K562 (cell line): ENCODE data around the gene P3H4. TPM values are rescaled to one million over a fixed set of nuclear protein-coding genes. Genes with fewer than 3 reads are reported as not detected.

Source experiments
- ATAC-seq: fragments of 200-7000 bp; cut with Tn5 transposase; 3 replicates; pipeline ENCODE4 v1.9.1; 2020; ENCODE audit warnings: moderate library complexity
- BruUV-seq: library from RNA; stranded (reverse); fragments of 400-500 nt; replicated peaks from 2 replicates; lab custom pipeline; 2021; lab: Mats Ljungman, UMichigan
- CTCF ChIA-PET: fragments of 300-600 bp; formaldehyde crosslinking; extraction: SDS; loops from one replicate; lab custom pipeline; 2021; ENCODE audit warnings: low intra/inter-chr PET ratio; lab: Yijun Ruan, JAX
- POLR2A ChIA-PET: fragments of 300-600, 350-650 bp; sonication (Branson Sonifier 250); formaldehyde crosslinking; extraction: SDS; loops from one replicate; lab custom pipeline; 2021; ENCODE audit warnings: antibody characterized with exemption, inconsistent platforms; lab: Yijun Ruan, JAX
- DNase-seq, 4 experiments: peaks; one replicate each; pipeline versions ENCODE4 v3.0.0 to v3.0.0-alpha.2; 2011 to 2018; ENCODE audit warnings: low spot score in 3 of 4, mixed read lengths in 3 of 4; ENCODE audit errors: extremely low read depth in 1 of 4
- FAIRE-seq: peaks from 2 replicates; lab custom pipeline; 2011; peaks lifted over from hg19 to GRCh38; lab: Jason Lieb, UNC
- H2AFZ ChIP-seq: 2 replicates; pipeline ENCODE4 v1.6.0; 2011; ENCODE audit warnings: low read depth, low read length, control low read depth, inconsistent platforms
- H3K27ac ChIP-seq: fragments of 200-600 bp; 3 replicates; pipeline ENCODE4 v1.8.0; 2011; ENCODE audit warnings: low read depth, mild to moderate bottlenecking, control low read depth, inconsistent platforms, low read length, moderate library complexity, mixed read lengths; ENCODE audit errors: extremely low read depth
- H3K27me3 ChIP-seq, 2 experiments: fragments of 300-600 bp in 1 of 2; 2 replicates in 1 of 2; 3 replicates in 1 of 2; pipeline versions ENCODE4 v1.6.0 to v1.8.0; 2011; ENCODE audit warnings: inconsistent platforms in 2 of 2, low read length in 2 of 2, mild to moderate bottlenecking in 1 of 2, mixed read lengths in 1 of 2, moderate library complexity in 1 of 2; ENCODE audit not compliant: control insufficient read depth in 2 of 2, insufficient read depth in 2 of 2
- H3K36me3 ChIP-seq: fragments of 300-600 bp; 3 replicates; pipeline ENCODE4 v1.8.0; 2011; ENCODE audit warnings: mild to moderate bottlenecking, low read length, inconsistent platforms; ENCODE audit not compliant: control insufficient read depth, insufficient read depth
- H3K4me1 ChIP-seq, 2 experiments: fragments of 200-600 bp in 1 of 2; replicated peaks in 1 of 2; 2 replicates in 1 of 2; 3 replicates in 1 of 2; pipeline versions ENCODE4 v1.5.1 to v1.8.0; 2011; ENCODE audit warnings: inconsistent platforms in 2 of 2, low read length in 2 of 2, mild to moderate bottlenecking in 1 of 2, mixed read lengths in 1 of 2, moderate library complexity in 1 of 2; ENCODE audit not compliant: control insufficient read depth in 2 of 2, insufficient read depth in 2 of 2
- H3K4me2 ChIP-seq: 2 replicates; pipeline ENCODE4 v1.6.1; 2011; ENCODE audit warnings: low read length, control low read depth, inconsistent platforms, mixed read lengths; ENCODE audit not compliant: insufficient read depth
- H3K4me3 ChIP-seq: fragments of 200-600 bp; sonication (generic), shearing (Covaris generic); 2 replicates; pipeline ENCODE4 v1.5.1; 2016; ENCODE audit warnings: control low read depth, inconsistent platforms
- H3K79me2 ChIP-seq: fragments of 200-600 bp; 3 replicates; pipeline ENCODE4 v1.8.0; 2011; ENCODE audit warnings: low read length, inconsistent platforms; ENCODE audit not compliant: control insufficient read depth, insufficient read depth
- H3K9ac ChIP-seq, 2 experiments: 2 replicates each; pipeline versions ENCODE4 v1.6.0 to v1.6.1; 2011; ENCODE audit warnings: low read depth in 2 of 2, low read length in 2 of 2, control low read depth in 1 of 2, inconsistent platforms in 1 of 2, mild to moderate bottlenecking in 1 of 2, mixed read lengths in 1 of 2; ENCODE audit not compliant: insufficient read depth in 1 of 2
- H3K9me1 ChIP-seq: one replicate; pipeline ENCODE4 v1.6.0; 2011; ENCODE audit warnings: inconsistent platforms, mild to moderate bottlenecking, low read length, moderate library complexity; ENCODE audit not compliant: control insufficient read depth, insufficient read depth
- H3K9me3 ChIP-seq: replicated peaks from 2 replicates; pipeline ENCODE4 v1.5.1; 2011; ENCODE audit warnings: low read depth, low read length, inconsistent platforms; ENCODE audit not compliant: control insufficient read depth, insufficient read depth
- H4K20me1 ChIP-seq: replicated peaks from 2 replicates; pipeline ENCODE4 v1.6.1; 2011; ENCODE audit warnings: low read length, inconsistent platforms, mixed read lengths; ENCODE audit not compliant: control insufficient read depth, insufficient read depth
- CBX1 ChIP-seq: sonication (generic); IDR thresholded peaks from 2 replicates; pipeline ENCODE4 v1.6.1; 2016; ENCODE audit warnings: antibody characterized with exemption, low read depth, mild to moderate bottlenecking
- ETV1 ChIP-seq: fragments of 450-650 bp; conservative IDR thresholded peaks from 2 replicates; pipeline ENCODE4 v1.6.1; 2016; ENCODE audit warnings: missing genetic modification characterization, control low read depth, low read depth, missing compliant biosample characterization
- EZH2 ChIP-seq: IDR thresholded peaks from 2 replicates; pipeline ENCODE4 v1.6.1; 2012; ENCODE audit warnings: low read depth, mild to moderate bottlenecking, inconsistent platforms, low read length, borderline replicate concordance
- GATAD2B ChIP-seq: fragments of 450-650 bp; IDR thresholded peaks from 2 replicates; pipeline ENCODE4 v1.6.1; 2017; ENCODE audit warnings: mild to moderate bottlenecking, borderline replicate concordance
- MAFF ChIP-seq: IDR thresholded peaks from 2 replicates; pipeline ENCODE4 v1.6.1; 2012; ENCODE audit warnings: low read length, improper control_type of control experiment
- NFRKB ChIP-seq: fragments of 450-650 bp; IDR thresholded peaks from 2 replicates; pipeline ENCODE4 v1.6.1; 2016; ENCODE audit warnings: low read depth
- NR1H2 ChIP-seq: sonication (generic); formaldehyde crosslinking; IDR thresholded peaks from 2 replicates; pipeline ENCODE4 v1.4.0; 2020; ENCODE audit warnings: mild to moderate bottlenecking, missing genetic modification reagents
- PHF20 ChIP-seq: fragments of 450-650 bp; IDR thresholded peaks from 2 replicates; pipeline ENCODE4 v1.6.1; 2018; ENCODE audit not compliant: partially characterized antibody
- RNF2 ChIP-seq: sonication (generic); IDR thresholded peaks from 2 replicates; pipeline ENCODE4 v1.6.1; 2016
- SP1 ChIP-seq: sonication (generic); formaldehyde crosslinking; IDR thresholded peaks from 2 replicates; pipeline ENCODE4 v1.8.1; 2022; ENCODE audit warnings: mild to moderate bottlenecking, missing genetic modification reagents
- U2AF2 ChIP-seq: fragments of 200-400 bp; formaldehyde crosslinking; optimal IDR thresholded peaks from 2 replicates; pipeline ENCODE3; 2017; ENCODE audit warnings: low read depth, mild to moderate bottlenecking, low read length
- ZSCAN29 ChIP-seq: fragments of 450-650 bp; IDR thresholded peaks from 2 replicates; pipeline ENCODE4 v1.6.1; 2017
- WGBS: fragments of 100-300 bp; shearing (Covaris generic); methylation state at CpG from one replicate; pipeline ENCODE4 v1.1.6; 2016; ENCODE audit warnings: low coverage, mixed read lengths; ENCODE audit not compliant: insufficient coverage; ENCODE audit errors: missing lambda C conversion rate; 5-methylcytosine and 5-hydroxymethylcytosine counted together
- in situ Hi-C: fragments of 300-500 bp; cut with MboI; formaldehyde crosslinking; loops from 4 replicates; pipeline ENCODE4 v1.15.0; 2018; ENCODE audit warnings: inconsistent platforms, mixed read lengths
- intact Hi-C: fragments of 100-400 bp; cut with micrococcal nuclease; formaldehyde crosslinking; loops from 2 replicates; pipeline ENCODE4 v1.14.2; 2022
- polyA plus RNA-seq, 8 experiments: library from polyadenylated mRNA; depleted of rRNA in 4 of 8; stranded (reverse) in 5 of 8; unstranded in 3 of 8; fragments of >200 nt; fragmentation: Nextera tagmentation in 2 of 8; fragmentation: Illumina TruSeq in 1 of 8; extraction: Ambion mirVana in 2 of 8; extraction: Trizol in 1 of 8; gene quantifications; 2 replicates each; pipeline versions ENCODE4 v1.2.1 to v1.2.3, GENCODE V29; 2011 to 2014; ENCODE audit warnings: inconsistent platforms in 1 of 8, missing spikeins in 1 of 8
- total RNA-seq, 7 experiments: library from RNA; depleted of rRNA in 6 of 7; stranded (reverse); fragments of >200 nt in 6 of 7; fragmentation: Illumina TruSeq in 2 of 7; extraction: Trizol in 2 of 7; gene quantifications; 2 replicates each; pipeline versions ENCODE4 v1.2.1 to v1.2.3, GENCODE V29; 2011 to 2021; ENCODE audit warnings: low replicate concordance in 1 of 7
- TF ChIP-seq, protein P1 (sequence below), 2 experiments: fragments of 150-350 bp in 1 of 2; IDR thresholded peaks; 2 replicates each; pipeline ENCODE4 v1.6.1; 2012 to 2016; ENCODE audit warnings: low read depth in 2 of 2, low read length in 2 of 2, mild to moderate bottlenecking in 1 of 2, moderate library complexity in 1 of 2
- TF ChIP-seq, protein P2 (sequence below): fragments of 250-450 bp; sonication (Bioruptor Pico); IDR thresholded peaks from 2 replicates; pipeline ENCODE4 v1.5.0; 2021; ENCODE audit warnings: mild to moderate bottlenecking, borderline replicate concordance
- TF ChIP-seq, protein P3 (sequence below): sonication (generic); formaldehyde crosslinking; IDR thresholded peaks from 2 replicates; pipeline ENCODE4 v1.9.0; 2022; ENCODE audit warnings: mild to moderate bottlenecking, missing genetic modification reagents
- TF ChIP-seq, protein P4 (sequence below): fragments of 250-450 bp; sonication (Bioruptor Pico); IDR thresholded peaks from 2 replicates; pipeline ENCODE4 v1.8.0; 2022; ENCODE audit warnings: inconsistent platforms

P3H4 gene
- total and polyA plus RNA-seq, 9 of the 15 experiments (the other 6 are each of a cell fraction or from before 2014, with no cell fraction given): 0.10 to 3.7 (median 1.0) TPM

DNA sequence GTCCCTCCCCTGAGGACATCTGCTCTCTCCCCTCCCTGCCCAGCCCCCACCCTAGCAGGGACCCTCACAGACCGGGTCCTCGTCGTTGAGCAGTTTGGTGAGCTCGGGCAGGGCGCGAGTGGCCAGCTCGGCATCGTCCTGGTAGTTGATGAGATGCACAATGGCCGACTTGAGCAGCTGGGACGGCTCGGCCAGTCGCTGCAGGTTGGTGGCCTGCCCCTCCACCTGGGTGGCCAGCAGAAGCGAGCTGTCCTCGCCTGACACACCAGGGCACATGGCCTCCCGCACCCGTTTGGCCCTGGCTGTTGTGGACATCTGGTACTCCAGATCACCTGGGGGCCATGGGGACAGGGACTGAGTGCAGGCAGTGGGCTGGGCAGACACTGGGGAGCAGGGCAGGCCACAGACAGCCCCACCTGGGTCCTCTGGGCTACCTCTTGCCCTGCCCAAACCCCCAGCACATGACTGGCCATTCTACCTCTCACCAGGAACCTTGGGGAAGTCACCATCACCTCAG, 42.3 kb downstream of the P3H4 start:
- H3K27ac ChIP-seq: no peak overlapping the region
- H4K20me1 ChIP-seq: peaks cover 10% of the 10 kb centered on the region; the same call in 1 of the 2 replicates
- WGBS: 93% methylated on average over 14 of the region's 16 CpGs
- H2AFZ ChIP-seq: no peak overlapping the region
- peaks cover 0 to 18% of the 10 kb centered on the region in 2 experiments; a peak in 2 of 5 replicates for H3K4me1 ChIP-seq
- no peaks in the 10 kb centered on the region for H3K27me3 ChIP-seq
- no TSS peak for BruUV-seq
- H3K4me2 ChIP-seq: no peak overlapping the region
- DNase-seq: peak in 1 of 4 experiments; percentile 23
- H3K4me3 ChIP-seq: no peak overlapping the region
- in situ Hi-C loops (no loop called here), intact Hi-C loops (no loop called here)
- ChIA-PET POLR2A (no interaction called here), CTCF (no interaction called here)
- peaks cover 3% of the 10 kb centered on the region for H3K9me1 ChIP-seq
- H3K9ac ChIP-seq: no peak overlapping the region
- peaks cover 12% of the 10 kb centered on the region for H3K79me2 ChIP-seq
- H3K9me3 ChIP-seq: no peaks in the 10 kb centered on the region
- H3K36me3 ChIP-seq: peaks cover 85% of the 10 kb centered on the region
- no peak for FAIRE-seq
- ATAC-seq: no peak
- TF ChIP-seq, protein P1, sequence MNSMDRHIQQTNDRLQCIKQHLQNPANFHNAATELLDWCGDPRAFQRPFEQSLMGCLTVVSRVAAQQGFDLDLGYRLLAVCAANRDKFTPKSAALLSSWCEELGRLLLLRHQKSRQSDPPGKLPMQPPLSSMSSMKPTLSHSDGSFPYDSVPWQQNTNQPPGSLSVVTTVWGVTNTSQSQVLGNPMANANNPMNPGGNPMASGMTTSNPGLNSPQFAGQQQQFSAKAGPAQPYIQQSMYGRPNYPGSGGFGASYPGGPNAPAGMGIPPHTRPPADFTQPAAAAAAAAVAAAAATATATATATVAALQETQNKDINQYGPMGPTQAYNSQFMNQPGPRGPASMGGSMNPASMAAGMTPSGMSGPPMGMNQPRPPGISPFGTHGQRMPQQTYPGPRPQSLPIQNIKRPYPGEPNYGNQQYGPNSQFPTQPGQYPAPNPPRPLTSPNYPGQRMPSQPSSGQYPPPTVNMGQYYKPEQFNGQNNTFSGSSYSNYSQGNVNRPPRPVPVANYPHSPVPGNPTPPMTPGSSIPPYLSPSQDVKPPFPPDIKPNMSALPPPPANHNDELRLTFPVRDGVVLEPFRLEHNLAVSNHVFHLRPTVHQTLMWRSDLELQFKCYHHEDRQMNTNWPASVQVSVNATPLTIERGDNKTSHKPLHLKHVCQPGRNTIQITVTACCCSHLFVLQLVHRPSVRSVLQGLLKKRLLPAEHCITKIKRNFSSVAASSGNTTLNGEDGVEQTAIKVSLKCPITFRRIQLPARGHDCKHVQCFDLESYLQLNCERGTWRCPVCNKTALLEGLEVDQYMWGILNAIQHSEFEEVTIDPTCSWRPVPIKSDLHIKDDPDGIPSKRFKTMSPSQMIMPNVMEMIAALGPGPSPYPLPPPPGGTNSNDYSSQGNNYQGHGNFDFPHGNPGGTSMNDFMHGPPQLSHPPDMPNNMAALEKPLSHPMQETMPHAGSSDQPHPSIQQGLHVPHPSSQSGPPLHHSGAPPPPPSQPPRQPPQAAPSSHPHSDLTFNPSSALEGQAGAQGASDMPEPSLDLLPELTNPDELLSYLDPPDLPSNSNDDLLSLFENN (IDR thresholded peaks at IDR 0.05; ENCODE audit: low read depth in 2 of 2, low read length in 2 of 2): no peak
- TF ChIP-seq, protein P2, sequence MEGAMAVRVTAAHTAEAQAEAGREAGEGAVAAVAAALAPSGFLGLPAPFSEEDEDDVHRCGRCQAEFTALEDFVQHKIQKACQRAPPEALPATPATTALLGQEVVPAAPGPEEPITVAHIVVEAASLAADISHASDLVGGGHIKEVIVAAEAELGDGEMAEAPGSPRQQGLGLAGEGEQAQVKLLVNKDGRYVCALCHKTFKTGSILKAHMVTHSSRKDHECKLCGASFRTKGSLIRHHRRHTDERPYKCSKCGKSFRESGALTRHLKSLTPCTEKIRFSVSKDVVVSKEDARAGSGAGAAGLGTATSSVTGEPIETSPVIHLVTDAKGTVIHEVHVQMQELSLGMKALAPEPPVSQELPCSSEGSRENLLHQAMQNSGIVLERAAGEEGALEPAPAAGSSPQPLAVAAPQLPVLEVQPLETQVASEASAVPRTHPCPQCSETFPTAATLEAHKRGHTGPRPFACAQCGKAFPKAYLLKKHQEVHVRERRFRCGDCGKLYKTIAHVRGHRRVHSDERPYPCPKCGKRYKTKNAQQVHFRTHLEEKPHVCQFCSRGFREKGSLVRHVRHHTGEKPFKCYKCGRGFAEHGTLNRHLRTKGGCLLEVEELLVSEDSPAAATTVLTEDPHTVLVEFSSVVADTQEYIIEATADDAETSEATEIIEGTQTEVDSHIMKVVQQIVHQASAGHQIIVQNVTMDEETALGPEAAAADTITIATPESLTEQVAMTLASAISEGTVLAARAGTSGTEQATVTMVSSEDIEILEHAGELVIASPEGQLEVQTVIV (CRISPR knock-in tag): no peak
- no peak for TF ChIP-seq NFRKB
- TF ChIP-seq NR1H2 (CRISPR knock-in tag): no peak
- TF ChIP-seq, protein P3, sequence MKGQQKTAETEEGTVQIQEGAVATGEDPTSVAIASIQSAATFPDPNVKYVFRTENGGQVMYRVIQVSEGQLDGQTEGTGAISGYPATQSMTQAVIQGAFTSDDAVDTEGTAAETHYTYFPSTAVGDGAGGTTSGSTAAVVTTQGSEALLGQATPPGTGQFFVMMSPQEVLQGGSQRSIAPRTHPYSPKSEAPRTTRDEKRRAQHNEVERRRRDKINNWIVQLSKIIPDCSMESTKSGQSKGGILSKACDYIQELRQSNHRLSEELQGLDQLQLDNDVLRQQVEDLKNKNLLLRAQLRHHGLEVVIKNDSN (CRISPR knock-in tag): no peak
- TF ChIP-seq ETV1 (tag): no peak
- no peak for TF ChIP-seq SP1 (CRISPR knock-in tag)
- TF ChIP-seq PHF20: no peak
- no peak for TF ChIP-seq GATAD2B
- TF ChIP-seq ZSCAN29: no peak
- no peak for TF ChIP-seq U2AF2
- TF ChIP-seq MAFF: no peak
- TF ChIP-seq RNF2: no peak
- no peak for TF ChIP-seq EZH2
- TF ChIP-seq, protein P4, sequence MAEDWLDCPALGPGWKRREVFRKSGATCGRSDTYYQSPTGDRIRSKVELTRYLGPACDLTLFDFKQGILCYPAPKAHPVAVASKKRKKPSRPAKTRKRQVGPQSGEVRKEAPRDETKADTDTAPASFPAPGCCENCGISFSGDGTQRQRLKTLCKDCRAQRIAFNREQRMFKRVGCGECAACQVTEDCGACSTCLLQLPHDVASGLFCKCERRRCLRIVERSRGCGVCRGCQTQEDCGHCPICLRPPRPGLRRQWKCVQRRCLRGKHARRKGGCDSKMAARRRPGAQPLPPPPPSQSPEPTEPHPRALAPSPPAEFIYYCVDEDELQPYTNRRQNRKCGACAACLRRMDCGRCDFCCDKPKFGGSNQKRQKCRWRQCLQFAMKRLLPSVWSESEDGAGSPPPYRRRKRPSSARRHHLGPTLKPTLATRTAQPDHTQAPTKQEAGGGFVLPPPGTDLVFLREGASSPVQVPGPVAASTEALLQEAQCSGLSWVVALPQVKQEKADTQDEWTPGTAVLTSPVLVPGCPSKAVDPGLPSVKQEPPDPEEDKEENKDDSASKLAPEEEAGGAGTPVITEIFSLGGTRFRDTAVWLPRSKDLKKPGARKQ (CRISPR knock-in tag): no peak
- TF ChIP-seq CBX1: no peak
